GM18909 (cell line): ENCODE results near the gene APOB.
"Not testable (repeated sequence)": the region's sequence is repeated elsewhere in the genome, so short reads cannot be mapped to it uniquely, and the experiment has no call there.

ENCODE experiments used
- ATAC-seq: cut with Tn5 transposase; IDR thresholded peaks from one replicate; pipeline ENCODE4 v1.9.1; 2021; ENCODE audit warnings: mild to moderate bottlenecking; ENCODE audit not compliant: unreplicated experiment, poor library complexity

Gene APOB

GRCh38 chr2:21034156-21034971, 9.5 kb downstream of the APOB start:
- no peak for ATAC-seq

GRCh38 chr2:21033237-21034155, 10.4 kb downstream of the APOB start:
- no peak for ATAC-seq

GRCh38 chr2:21032338-21033236, 11.3 kb downstream of the APOB start:
- no peak for ATAC-seq

GRCh38 chr2:21030983-21031968, 12.6 kb downstream of the APOB start:
- no peak for ATAC-seq

GRCh38 chr2:21029519-21029918, 14.4 kb downstream of the APOB start:
- ATAC-seq: no peak

- not testable (repeated sequence) for ATAC-seq
Measured at GRCh38 chr2:21028951-21029350, 14.9 kb downstream of the APOB start.

- ATAC-seq: no peak
Measured at GRCh38 chr2:21028021-21028947, 15.6 kb downstream of the APOB start.

GRCh38 chr2:21026479-21027282, 17.2 kb downstream of the APOB start:
- no peak for ATAC-seq

GRCh38 chr2:21025690-21026478, 18.0 kb downstream of the APOB start:
- no peak for ATAC-seq

GRCh38 chr2:21024722-21025389, 19.0 kb downstream of the APOB start:
- ATAC-seq: no peak

- ATAC-seq: no peak
Measured at GRCh38 chr2:21024198-21024597, 19.7 kb downstream of the APOB start.

GRCh38 chr2:21023419-21024181, 20.3 kb downstream of the APOB start:
- ATAC-seq: no peak

- ATAC-seq: no peak
Measured at GRCh38 chr2:21022792-21023367, 21.0 kb downstream of the APOB start.

- no peak for ATAC-seq
Measured at GRCh38 chr2:21021430-21021829, 22.4 kb downstream of the APOB start.
